H54 (cell line): Measurements from ENCODE around the gene GNAO1.
"Not testable (repeated sequence)": the region's sequence is repeated elsewhere in the genome, so short reads cannot be mapped to it uniquely, and the experiment has no call there.

Experiments
- DNase-seq: peaks from one replicate; pipeline ENCODE4 v3.0.0; 2011; ENCODE audit warnings: low spot score, mixed read lengths; ENCODE audit not compliant: insufficient read length
- FAIRE-seq: peaks from 3 replicates; lab custom pipeline; 2011; peaks lifted over from hg19 to GRCh38; lab: Jason Lieb, UNC
- POLR2A ChIP-seq: IDR thresholded peaks from 2 replicates; pipeline ENCODE4 v1.6.1; 2011; ENCODE audit warnings: low read depth, mild to moderate bottlenecking, low read length

Gene GNAO1

DNA sequence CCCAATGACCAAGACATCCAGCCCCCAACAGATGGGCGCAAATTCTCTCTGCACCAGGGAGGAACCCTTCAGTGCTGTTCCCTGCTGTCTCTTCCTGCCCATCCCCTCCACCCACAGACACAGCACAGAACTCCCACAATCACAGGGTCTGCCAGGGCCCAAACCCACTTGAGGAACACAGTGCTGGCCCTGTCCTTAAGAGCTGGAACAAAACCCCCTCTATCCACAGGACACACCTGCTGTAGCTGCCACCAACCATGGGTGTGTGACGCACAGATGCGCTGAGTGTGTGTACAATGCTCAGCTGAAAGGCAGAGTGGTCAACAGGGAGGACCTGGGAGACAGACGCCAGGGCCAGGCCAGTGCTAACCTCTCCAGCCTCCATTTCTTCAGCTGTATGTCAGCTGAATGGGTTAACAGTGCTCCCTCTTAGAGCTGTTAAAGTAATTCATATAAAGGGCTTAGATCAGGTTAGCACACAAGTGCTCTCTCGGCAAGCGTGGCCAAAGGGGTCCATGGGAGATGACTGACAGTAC, 172.0 kb downstream of the GNAO1 start:
- TF ChIP-seq POLR2A: no peak
- DNase-seq: no peak
- no peak for FAIRE-seq

DNA sequence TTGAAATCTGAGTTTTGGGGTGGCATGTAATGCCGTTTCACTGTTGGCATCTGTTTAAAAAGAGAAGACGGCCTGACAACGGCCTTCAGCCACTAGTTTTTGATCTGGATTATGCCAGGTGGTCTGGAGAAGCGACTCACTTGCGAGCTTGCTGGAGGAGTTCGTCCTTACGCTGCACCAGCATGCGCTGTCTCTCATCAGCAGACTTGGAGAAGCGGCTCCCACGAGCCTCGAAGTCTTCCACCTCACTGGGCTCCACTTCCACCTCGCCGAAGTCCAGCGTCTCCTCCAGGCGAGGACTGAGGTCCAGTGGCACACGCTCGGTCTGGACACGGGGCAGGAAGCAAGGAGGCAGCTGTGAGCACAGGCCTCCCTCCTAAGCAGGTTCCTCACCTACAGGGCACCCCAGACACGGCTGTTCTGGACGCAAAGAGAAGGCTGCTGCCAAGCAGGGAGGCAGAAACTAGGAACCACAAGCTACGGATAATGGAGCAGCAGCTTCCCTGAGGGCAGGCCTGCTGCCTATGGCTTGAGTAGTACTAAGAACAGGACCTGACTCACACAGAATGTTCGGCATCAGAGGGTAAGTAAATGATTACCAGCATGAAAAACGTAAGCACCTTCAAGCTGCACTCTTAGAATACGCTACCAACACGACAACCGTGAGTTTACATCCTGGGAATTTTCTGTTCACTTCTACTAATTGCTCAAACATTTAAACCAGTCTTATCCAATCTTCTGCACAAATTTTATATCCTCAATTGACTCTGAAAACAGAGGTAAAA, 172.7 kb downstream of the GNAO1 start:
- no peak for DNase-seq
- no peak for FAIRE-seq
- no peak for TF ChIP-seq POLR2A

DNA sequence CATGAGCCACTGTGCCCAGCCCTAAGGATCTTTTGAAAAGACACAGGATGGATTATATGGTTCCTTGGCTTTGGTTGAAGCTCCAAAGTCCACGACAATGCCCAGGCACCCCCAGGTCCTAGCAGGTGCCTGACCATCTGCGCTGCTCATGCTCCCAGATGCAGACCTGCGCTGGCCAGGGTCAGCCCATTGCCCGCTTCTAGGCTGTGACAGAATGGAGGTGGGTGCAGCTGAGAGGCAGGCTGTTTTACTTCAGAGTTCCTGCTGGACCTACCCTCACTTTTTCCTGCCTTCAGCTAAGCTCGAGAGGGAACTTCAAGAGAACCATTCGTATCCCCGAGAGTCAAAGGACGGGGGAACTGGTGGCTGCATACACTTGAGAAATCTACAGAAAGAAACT, 173.6 kb downstream of the GNAO1 start:
- no peak for TF ChIP-seq POLR2A
- DNase-seq (no peak), FAIRE-seq (no peak)

DNA sequence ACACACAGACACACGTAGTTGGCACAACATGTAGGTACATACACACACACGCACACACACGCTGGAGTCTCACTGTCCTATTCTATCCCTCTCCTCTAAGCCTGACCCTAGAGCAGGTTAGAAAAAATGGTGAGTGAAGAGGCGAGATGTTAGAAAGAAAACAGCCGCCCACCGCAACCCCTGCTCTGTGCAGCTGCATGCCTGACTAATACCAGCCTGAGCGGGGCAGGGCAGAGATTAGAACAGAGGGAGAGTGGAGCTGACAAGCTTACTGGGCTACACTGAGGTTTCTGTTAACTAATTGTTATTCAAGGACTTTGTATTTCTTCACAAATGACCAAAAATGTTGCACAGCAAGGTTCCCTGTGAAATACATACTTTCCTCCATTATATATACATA, 174.3 kb downstream of the GNAO1 start:
- DNase-seq: no peak
- no peak for TF ChIP-seq POLR2A
- no peak for FAIRE-seq

DNA sequence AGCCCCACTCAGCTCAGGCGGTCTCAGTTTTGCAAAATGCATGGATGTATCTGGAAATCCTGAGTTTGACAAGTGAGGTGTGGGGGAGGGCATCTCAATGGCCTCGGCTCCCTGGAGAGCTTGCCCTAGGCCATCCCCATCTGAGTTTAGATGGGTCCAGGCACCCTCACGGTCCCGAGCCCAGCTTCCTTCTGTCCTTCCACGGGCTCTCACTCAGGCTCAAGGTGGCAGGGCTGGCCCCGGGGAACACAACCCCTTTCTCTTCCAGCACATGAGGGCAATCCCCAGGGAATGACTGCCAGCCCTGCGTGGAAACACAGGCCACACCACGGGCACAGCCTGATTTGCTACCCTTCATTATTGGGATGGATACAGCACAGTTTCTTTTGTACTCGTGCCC, 175.7 kb downstream of the GNAO1 start:
- no peak for TF ChIP-seq POLR2A
- FAIRE-seq: no peak
- DNase-seq: no peak

DNA sequence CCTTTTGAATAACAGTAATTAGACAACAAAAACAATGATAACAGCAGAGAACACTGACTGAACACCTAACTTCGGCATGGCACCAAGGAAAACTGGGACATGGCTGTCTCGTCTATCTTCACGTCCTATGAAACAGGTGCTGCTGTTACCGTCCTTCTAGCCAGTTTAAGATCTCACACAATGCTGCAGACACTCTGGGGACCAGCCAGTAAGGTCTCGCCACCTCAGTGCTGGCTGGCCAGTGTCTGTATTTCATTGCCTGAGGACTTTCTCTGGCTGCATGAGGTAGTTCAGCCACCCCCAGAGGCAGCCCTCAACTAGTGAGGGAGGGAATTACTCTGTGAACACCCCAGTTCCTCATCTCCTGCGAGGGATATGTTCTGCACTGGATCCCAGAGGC, 176.5 kb downstream of the GNAO1 start:
- DNase-seq (no peak), FAIRE-seq (no peak)
- no peak for TF ChIP-seq POLR2A

DNA sequence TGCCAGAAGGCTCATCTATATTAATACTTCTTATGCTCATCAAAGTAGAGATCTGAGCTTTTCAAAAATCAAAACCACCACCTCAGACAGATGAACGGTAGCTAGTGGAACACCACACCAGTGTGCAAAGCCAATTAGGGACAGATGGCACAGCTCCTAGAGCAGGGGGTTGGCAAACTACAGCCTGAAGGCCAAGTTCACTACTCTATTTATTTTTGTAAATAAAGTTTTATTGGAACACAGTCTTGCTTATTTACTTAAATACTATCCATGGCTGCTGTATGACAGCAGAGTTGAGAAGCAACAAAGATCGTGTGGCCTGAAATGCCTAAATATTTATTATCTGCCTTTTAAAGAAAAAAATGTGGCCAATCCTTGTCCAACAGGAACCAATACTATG, 177.3 kb downstream of the GNAO1 start:
- TF ChIP-seq POLR2A: no peak
- FAIRE-seq (no peak), DNase-seq (no peak)

DNA sequence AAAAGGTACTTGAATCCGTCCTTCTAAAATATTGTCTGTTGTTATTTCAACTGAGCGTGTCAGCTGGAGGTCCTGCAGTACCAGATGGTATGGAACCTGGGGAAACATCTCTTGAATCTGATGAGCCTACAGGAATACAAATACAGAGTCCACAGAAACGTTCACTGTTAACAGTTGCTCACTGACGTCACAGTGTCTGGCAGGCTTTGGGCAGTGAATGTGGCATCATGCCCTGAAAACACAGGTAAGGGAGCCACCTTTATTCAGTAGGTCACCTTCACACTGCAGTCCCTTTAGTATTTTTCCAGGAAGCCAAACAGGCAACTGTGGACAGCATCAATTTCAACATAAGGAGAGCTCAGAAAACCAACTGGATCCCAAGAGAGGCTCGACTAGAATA, 177.9 kb downstream of the GNAO1 start:
- FAIRE-seq (no peak), DNase-seq (no peak)

DNA sequence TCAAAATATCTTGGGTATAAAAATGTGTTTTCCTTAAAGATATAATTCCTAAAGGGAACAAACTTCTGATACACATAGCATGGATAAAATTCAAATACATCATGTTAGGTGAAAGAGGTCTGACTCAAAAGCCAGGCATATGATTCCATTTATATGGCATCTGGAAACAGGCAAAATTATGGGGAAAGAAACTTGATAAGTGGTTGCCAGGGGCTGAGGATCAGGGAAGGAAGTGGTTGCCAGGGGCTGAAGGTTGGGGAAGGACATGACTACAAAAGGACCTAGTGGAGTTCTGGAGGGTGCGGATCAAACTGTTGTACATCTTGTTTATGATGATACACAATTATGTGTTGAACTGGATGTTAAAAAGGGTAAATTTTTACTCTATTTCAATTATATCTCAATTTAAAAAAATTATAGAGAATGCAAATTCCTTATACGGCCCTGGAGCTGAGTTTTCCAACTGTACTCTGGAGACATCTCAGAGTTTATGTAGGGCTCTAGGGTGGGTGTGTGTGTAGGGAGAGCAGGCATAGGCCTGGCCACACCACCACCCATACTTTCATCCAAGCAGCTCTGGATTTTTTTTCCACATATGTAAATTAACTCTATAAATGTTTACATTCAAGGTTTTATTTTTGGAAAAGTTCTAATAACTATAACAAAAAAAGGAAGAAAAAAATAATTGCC, 179.0 kb downstream of the GNAO1 start:
- DNase-seq: no peak
- no peak for TF ChIP-seq POLR2A
- no peak for FAIRE-seq

More for the DNA sequence above, 177.9 kb downstream of the GNAO1 start:
- no peak for TF ChIP-seq POLR2A

DNA sequence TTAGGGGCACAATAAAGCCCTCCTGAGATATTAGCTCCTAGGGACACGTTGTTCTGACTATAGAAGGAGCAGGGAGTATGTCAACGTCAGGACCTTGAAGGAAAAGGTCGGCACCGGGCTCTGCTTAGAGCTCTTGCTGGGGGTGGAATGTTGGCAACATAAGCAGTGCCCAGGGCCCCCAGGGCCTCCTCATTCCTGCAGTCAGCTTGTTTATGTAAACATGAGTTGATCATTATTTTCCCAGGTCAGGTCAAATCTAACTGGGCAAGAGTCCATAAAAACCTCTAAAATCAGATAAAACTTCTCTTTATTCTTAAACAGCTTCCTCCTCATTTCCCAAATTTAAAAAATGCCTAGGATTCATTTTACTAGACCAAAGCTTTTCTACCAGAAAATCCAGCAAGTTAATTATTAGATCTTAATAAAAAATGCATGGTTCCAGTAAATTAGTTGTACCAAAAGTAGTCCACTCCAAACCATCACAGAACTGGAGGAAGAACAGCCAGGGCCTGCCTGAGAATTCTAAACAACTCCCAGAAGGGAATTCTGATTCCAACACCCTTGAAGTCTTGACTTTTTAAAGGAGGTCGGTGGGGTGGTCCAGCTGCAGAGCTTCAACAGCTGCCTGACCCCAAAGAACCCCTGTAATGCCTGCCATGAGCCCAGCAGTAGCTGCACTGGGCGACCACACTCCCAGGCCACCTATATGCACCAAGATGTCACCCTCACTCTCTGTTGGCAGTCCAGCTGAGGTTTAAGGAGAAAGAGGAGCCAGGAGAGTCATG, 179.8 kb downstream of the GNAO1 start:
- FAIRE-seq: no peak
- DNase-seq: no peak
- TF ChIP-seq POLR2A: no peak

DNA sequence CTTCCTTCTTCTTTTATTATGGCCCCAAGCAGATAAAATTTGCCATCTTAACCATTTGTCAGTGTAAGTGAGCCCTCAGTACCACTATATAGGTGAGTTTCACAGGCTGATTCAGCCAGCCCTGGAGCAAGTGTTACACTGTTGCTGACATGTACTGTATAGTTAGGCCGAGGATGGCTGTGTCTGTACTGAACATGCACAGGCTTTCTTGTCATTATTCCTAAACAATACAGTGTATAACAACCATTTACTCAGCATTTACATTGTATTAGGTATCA, 180.3 kb downstream of the GNAO1 start:
- no peak for FAIRE-seq
- DNase-seq: no peak
- no peak for TF ChIP-seq POLR2A

DNA sequence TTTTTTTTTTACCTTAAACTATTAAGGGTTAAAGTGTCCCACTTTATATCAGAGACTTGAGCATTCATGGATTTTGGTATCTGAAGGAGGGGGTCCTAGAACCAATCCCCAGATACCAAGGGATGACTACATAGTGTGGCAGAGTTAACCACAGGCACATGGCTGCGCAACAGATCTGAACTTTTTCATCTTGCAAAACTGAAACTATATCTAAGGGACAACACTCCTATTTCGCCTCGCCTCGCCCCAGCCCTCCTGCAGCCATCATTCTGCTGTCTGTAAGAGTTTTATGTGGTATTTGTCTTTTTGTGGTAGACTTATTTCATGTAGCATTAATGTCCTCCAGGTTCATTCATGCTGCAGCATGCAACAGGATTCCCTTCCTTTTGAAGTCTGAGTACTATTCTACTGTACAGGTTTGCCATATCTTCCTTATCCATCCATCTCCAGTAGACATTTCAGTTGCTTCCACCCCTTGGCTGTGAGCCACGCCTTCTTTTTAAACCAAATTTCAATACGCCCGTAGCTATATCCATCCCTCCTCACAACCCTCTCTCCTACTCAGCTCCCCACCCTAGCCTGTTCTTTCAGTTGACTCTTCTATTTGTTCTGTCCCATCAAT, 180.8 kb downstream of the GNAO1 start:
- FAIRE-seq (no peak), DNase-seq (no peak)
- no peak for TF ChIP-seq POLR2A

DNA sequence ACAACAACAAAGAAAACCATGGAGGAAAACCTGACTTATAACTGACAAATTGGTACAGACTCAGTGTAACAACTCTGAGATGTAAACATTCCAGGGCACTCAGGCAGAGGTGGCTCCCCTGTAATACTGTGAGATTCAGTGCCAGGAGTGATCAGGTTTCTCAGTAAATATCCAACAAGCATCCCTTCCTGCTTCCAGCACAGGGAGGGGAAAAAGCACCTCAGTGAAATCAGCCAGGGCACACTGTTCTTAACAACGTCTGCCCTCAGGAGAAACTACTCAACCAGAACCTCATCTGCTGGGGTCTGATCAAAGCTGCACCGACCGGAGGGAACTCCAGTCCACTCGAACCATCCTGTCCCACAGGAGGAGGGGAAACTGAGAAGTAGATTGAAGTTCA, 181.7 kb downstream of the GNAO1 start:
- no peak for TF ChIP-seq POLR2A
- DNase-seq (no peak), FAIRE-seq (peak; percentile 43)

DNA sequence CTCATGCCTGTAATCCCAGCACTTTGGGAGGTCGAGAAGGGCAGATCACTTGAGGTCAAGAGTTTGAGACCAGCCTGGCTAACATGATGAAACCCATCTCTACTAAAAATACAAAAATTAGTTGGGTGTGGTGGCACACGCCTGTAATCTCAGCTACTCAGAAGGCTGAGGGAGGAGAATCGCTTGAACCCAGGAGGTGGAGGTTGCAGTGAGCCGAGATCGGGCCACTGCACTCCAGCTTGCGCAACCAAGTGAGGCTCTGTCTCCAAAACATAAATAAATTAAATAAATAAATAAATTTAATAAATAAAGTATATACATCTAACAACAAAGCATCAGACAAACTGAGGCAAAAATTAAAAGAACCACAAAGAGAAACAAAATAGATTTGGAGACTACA, 184.5 kb downstream of the GNAO1 start:
- not testable (repeated sequence) for DNase-seq, FAIRE-seq

DNA sequence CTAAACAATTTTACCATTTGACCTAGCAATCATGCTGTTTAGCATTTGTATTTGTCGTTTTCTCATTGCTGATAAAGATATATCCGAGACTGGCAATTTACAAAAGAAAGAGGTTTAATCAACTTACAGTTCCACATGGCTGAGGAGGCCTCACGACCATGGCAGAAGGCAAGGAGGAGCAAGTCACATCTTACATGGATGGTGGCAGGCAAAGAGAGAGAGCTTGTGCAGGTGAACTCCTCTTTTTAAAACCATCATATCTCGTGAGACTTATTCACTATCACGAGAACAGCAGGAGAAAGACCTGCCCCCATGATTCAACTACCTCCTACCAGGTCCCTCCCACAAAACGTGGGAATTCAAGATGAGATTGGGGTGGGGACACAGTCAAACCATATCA, 187.8 kb downstream of the GNAO1 start:
- not testable (repeated sequence) for FAIRE-seq

DNA sequence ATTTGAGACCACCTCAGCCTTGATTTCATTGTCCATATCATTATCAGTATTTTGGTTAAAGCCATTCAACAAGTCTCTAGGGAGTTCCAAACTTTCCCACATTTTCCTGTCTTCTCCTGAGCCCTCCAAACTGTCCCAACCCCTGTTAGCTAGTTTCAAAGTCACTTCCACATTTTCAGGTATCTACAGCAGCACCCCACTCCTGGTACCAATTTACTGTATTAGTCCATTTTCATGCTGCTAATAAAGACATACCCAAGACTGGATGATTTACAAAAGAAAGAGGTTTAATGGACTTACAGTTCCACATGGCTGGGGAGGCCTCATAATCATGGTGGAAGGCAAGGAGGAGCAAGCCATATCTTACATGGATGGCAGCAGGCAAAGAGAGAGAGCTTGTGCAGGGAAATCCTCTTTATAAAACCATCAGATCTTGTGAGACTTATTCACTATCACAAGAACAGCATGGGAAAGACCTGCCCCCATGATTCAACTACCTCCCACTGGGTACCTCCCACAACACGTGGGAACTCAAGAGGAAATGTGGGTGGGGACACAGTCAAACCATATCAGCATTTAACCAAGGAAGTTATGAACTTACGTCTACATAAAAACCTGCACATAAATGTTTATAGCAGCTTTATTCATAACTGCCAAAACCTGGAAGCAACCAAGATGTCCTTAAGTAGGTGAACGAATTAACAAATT, 189.6 kb downstream of the GNAO1 start:
- DNase-seq, FAIRE-seq: not testable (repeated sequence)

More for the DNA sequence above, 187.8 kb downstream of the GNAO1 start:
- DNase-seq: not testable (repeated sequence)
